Inferior parietal cortex (tissue), 1 donor: ENCODE results near the gene PPDPF.
"Not testable (repeated sequence)": the region's sequence is repeated elsewhere in the genome, so short reads cannot be mapped to it uniquely, and the experiment has no call there.

Experiments used
- DNase-seq: peaks from one replicate; pipeline ENCODE4 v3.0.0-alpha.2; 2016; ENCODE audit errors: extremely low spot score

Gene PPDPF, protein sequence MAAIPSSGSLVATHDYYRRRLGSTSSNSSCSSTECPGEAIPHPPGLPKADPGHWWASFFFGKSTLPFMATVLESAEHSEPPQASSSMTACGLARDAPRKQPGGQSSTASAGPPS

GRCh38 chr20:63520504-63520933 lies at the start of gene PPDPF:
PPDPF (plus strand) TSS chr20:63520765; CDS start chr20:63521309, 544 bp downstream.
- DNase-seq = peak; percentile 81

GRCh38 chr20:63471002-63471716 lies 49.4 kb upstream of the PPDPF start:
- DNase-seq = no peak

DNA sequence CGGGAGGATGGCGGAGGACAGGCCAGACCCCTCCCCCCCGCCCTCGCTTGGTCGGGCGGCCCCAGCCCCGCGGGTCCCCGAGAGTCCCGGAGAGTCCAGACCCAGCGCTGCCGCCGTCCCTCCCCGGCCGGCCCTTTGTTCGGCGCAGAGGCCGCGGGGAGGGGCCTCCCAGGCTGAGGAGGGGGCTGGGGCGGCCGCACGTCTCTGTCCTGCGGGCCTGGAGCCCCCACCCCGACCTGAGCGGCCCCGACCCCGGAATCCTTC lies 48.9 kb upstream of the PPDPF start:
- DNase-seq = no peak

DNA sequence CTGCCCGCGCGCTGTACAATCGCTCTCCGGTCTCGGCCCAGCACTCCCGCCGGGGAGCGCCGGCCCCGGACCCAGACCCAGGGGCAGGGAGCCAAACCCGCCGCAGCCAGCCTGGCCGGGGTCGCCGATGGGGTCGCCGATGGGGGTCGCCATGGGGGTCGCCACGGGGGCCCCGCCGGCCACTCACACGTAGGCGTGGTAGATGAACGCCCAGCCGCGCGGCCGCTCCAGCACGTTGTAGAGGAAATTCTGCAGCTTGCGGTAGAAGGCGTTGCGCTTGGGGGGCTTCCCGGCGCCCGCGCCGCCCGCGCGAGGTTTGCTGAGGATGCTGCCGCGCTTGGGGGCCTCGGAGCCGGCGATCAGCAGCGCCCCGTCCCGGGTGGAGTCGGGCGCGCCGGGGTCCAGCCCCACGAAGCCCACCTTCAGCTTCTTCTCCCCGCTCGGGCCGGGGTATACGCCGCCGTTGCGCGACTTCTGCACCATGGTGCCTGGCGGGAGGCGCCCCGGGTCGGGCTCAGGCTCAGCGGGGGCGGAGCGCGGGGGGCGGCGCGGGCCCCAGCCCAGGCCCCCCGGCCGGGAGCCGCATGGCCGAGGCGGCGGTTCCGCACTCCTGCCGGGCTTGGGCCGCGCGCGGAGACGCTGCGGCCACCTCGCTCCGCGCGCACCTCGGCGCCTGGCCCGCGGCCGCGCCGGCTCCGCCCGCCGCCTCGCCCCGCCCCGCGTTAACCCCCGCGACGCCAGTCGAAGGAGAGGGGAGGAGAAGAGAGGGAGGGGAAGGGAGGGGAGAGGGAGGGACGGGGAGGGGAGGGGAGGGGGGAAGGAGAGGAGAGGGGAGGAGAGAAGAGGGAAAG lies 48.4 kb upstream of the PPDPF start, which contains the start of gene KCNQ2:
KCNQ2 (minus strand) TSS at position 675 of the 851 bp plus-strand sequence; CDS start at position 483, 192 bp downstream.
- DNase-seq = no peak

- no peak for DNase-seq
Measured at GRCh38 chr20:63472862-63473390, 47.6 kb upstream of the PPDPF start.

GRCh38 chr20:63473555-63474449 lies 46.8 kb upstream of the PPDPF start:
- no peak for DNase-seq

DNA sequence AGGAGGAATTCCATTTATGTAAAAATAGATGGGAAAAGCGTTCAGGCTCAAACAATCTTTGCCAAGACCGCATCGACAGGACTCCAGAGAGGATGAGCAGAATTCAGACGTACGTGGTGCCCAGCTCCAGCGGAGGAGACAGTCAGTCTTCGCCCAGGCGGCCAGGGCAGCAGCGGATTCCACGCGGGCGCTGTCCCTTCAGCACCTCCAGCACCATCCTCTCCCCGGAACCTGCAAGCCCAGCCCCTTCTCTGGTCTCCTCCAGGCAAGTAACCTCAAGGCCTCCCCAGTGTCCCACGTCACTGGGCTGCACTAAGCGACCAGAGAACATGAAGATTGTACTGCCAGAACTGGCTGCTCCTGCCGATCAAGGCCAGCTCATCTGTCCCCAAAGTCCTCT lies 45.4 kb upstream of the PPDPF start:
- no peak for DNase-seq

- no peak for DNase-seq
Measured at GRCh38 chr20:63477061-63477616, 43.4 kb upstream of the PPDPF start.

DNA sequence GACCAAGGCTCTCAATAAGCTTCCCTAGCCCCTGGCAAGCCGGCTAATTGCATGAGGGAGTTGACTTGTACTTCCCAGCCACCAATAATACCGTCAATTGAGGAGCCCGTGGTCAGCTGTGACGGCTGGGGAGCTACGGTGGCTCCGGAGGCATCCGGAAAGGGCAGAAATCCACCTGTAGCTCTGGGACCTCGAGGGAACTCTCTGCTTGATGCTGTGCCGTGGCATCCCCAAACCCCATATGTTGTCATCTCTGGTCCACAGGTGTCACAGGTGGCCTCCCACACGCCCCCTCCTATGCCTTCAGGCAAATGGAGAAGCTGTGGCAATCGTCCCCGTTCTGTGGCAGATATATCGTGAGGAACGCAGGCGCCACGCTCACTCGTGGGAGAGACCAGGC lies 42.6 kb upstream of the PPDPF start:
- no peak for DNase-seq

DNA sequence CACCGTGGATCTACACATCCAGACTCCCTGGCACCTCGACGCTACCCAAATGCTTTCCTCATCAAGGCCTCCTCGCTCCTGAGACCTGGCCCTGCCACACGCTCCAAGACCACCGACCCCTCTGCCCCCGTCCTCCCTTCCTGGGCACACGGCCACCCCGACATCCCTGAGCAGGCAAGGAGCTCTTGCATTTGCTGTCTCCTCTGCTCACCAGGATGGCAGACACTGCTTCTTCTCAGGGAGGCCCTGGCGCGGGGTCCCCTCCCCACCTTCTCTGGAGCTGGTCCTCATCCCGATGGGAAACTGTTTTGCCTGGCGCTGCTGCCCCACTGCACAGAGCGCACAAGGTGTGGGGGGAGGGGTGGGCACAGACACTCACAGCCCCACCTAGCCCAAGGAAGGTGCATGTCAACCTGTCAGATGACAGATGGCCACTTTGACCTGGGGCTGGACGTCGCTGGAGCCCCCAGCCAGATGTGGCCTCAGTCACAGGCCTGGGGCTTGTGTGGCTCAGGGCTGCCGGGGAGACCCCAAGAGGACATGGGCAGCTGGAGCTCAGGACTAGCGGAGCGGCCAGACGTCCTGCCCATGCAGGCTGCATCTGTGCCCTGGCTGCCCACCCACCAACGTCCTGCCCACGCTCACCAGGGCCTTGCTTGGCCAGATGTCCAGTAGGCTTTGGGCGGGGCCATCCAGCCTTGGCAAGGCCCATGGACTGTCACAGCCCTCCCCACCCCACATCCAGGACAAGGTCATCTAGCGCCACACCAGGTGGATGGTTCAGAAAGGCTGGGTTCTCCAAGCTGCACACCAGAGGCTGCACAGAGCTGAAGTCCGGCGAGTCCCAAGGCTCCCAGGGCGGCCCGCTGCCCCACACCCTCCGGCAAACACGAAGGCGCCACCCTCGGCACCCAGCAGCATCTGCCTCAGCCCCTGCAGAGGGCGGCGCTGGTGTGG lies 41.9 kb upstream of the PPDPF start:
- DNase-seq = no peak

DNA sequence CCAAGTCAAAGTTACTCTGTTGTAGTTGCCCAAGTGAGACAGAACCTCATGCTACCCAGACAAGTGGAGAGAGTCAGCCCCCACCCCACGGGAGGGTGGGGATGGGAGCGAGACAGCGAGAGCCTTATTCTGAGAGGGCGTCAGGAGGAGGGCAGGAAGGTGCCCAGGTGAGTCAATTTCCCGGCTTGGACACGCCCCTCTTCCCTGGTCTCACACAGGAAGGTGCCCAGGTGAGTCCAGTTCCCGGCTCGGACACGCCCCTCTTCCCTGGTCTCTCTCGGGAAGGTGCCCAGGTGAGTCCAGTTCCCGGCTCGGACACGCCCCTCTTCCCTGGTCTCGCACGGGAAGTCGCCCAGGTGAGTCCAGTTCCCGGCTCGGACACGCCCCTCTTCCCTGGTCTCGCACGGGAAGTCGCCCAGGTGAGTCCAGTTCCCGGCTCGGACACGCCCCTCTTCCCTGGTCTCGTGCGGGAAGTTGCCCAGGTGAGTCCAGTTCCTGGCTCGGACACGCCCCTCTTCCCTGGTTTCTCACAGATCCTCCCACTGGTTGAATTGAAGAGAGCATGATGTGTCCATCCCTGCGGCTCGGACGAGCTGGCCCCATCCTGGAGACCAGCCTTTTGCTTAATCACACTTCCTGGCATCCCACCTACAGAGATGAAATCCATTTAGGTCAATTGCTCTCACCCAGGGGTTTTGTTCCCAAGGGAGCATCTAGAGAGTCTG lies 40.7 kb upstream of the PPDPF start:
- DNase-seq = not testable (repeated sequence)

- no peak for DNase-seq
Measured at GRCh38 chr20:63481503-63481902, 39.1 kb upstream of the PPDPF start.

DNA sequence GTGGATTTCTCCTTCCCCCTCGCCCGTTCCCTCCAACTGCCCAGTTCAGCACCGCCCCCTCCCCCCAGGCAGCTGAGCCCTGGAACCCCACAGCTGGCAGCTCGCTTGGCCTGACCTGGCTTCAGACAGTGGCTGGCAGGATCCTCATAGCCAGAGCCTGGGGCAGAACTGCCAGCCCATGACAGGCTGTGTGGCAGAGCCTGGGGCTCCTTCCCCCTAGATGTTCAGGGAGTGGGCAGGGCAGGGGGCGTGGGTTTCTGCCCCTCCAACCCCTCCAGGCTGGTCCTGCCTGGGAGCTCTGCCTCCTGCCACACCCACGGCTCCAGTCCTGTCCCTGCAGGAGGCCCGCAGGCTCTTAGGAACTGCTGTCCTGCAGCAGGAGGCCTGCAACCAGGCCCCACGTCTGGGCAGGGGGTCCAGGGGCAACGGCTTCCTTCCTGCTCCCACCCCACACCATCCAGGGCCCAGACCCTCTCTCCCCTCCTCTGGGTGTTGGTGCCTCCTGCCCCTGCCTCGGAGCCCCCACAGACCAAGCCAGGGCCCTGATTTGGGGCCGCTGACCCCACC lies 38.5 kb upstream of the PPDPF start:
- no peak for DNase-seq

GRCh38 chr20:63483834-63484233 lies 36.7 kb upstream of the PPDPF start:
- no peak for DNase-seq

- no peak for DNase-seq
Measured at GRCh38 chr20:63484236-63484635, 36.3 kb upstream of the PPDPF start.

GRCh38 chr20:63484651-63485403 lies 35.7 kb upstream of the PPDPF start:
- no peak for DNase-seq

GRCh38 chr20:63486300-63486855 lies 34.2 kb upstream of the PPDPF start:
- no peak for DNase-seq
